Measurements from ENCODE around the gene UNC5CL. TPM values are rescaled to one million over a fixed set of nuclear protein-coding genes. Genes with fewer than 3 reads are reported as not detected.
A peak's percentile ranks its signal among the peaks of the same experiment; 100 is the strongest.

The UNC5CL gene, protein sequence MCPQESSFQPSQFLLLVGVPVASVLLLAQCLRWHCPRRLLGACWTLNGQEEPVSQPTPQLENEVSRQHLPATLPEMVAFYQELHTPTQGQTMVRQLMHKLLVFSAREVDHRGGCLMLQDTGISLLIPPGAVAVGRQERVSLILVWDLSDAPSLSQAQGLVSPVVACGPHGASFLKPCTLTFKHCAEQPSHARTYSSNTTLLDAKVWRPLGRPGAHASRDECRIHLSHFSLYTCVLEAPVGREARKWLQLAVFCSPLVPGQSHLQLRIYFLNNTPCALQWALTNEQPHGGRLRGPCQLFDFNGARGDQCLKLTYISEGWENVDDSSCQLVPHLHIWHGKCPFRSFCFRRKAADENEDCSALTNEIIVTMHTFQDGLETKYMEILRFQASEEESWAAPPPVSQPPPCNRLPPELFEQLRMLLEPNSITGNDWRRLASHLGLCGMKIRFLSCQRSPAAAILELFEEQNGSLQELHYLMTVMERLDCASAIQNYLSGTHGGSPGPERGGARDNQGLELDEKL
- polyA plus RNA-seq = 100 to 1,000 TPM in 1 of 4 donors, 10 to 100 TPM in 3; 31.9 to 123 (median 45.3) TPM
- long read RNA-seq, donor 1, transcript UNC5CL-201 (9 exons, 3,136 nt) = major isoform, 8 of 151 reads
- long read RNA-seq, donor 1, partial matches to known transcripts = 137 of 151 reads
- long read RNA-seq, donor 1, other reads (novel, unspliced or antisense) = 6 of 151 reads
- long read RNA-seq, donor 2, transcript UNC5CL-201 (9 exons, 3,136 nt) = major isoform, 6 of 35 reads
- long read RNA-seq, donor 2, partial matches to known transcripts = 28 of 35 reads
- long read RNA-seq, donor 2, other reads (novel, unspliced or antisense) = 0 of 35 reads
- long read RNA-seq, donor 3, partial matches to known transcripts = 57 of 63 reads
- long read RNA-seq, donor 3, other reads (novel, unspliced or antisense) = 0 of 63 reads
- long read RNA-seq, donor 4 = 0 reads
- long read RNA-seq, donor 5, partial matches to known transcripts = 8 of 10 reads
- long read RNA-seq, donor 5, other reads (novel, unspliced or antisense) = 0 of 10 reads
- long read RNA-seq, donor 6, transcript UNC5CL-201 (9 exons, 3,136 nt) = major isoform, 5 of 67 reads
- long read RNA-seq, donor 6, partial matches to known transcripts = 61 of 67 reads
- long read RNA-seq, donor 6, other reads (novel, unspliced or antisense) = 0 of 67 reads
- long read RNA-seq, donor 7 = 0 reads
- long read RNA-seq, donor 8 = 0 reads
- long read RNA-seq, donor 9, partial matches to known transcripts = 11 of 12 reads
- long read RNA-seq, donor 9, other reads (novel, unspliced or antisense) = 0 of 12 reads
- long read RNA-seq, donor 10, partial matches to known transcripts = 16 of 19 reads
- long read RNA-seq, donor 10, other reads (novel, unspliced or antisense) = 0 of 19 reads

DNA sequence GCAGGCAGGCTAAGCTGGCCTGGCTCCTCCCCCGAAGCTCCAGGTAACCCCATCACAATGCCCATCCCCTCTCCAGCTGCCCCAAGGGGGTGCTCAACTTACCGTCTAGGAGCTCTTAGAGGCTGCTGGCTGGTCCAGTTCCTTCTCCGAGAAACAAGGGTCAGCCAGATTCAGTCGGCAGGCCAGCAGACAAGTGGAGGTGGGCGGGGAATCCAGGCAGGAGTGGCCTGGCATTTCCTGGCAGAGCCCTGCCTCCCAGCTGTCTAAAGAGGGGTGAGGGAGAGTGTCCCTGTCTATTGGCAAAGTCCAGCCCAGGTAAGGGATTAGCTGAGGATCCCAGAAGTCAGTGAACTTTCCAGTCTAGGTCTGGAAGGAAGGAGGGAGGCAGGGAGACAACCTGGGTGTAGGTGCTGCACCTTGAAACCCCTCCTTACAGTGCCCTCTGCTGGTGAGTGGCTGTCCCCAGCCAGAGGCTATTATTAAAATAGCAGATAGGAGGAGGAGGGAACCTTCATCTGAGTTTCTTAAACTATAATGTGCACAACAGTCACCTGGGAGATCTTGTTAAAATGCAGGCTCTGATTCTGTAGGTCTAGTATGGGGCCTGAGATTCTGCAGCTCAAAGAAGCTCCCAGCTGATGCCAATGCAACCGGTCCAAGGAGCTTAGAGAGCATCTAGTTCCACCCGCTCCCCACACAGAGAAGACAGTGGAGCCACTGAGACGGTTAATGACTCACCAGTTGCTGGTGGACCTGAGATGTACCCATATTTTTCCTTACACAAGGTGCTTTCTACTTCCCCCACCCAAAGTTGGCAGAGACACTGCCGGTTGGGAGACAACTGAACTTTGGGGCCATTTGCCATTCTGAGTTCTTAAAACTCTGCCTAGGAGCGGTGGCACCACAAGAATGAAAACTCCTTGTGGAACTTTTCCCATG lies at the start of gene UNC5CL:
Gene UNC5CL (minus strand): TSS at position 162 of the 939 bp plus-strand sequence. CDS start 4,147 bp downstream, outside the sequence.
- FAIRE-seq = no peak
- WGBS, 3 donors = 19 to 52% (median 37%) methylated on average over 10 of the region's 10 CpGs
- DNase-seq = peak; percentile 94 to 97
- H3K27ac ChIP-seq (ENCODE audit: low read depth in 1 of 3, low read length in 2 of 3) = peak within 1 kb of the TSS; percentile 88 to 99 (median 91)
- peaks cover 0 to 47% (median 3%) of the 10 kb centered on the region in 3 donors for H3K4me1 ChIP-seq (ENCODE audit: control insufficient read depth in 3 of 3, insufficient read depth in 2 of 3, low read depth in 1 of 3, low read length in 2 of 3)
- H3K36me3 ChIP-seq (ENCODE audit: control insufficient read depth in 3 of 3, insufficient read depth in 2 of 3, low read depth in 1 of 3, low read length in 3 of 3) = peaks cover 0 to 33% (median 0%) of the 10 kb centered on the region in 3 donors
- H3K9me3 ChIP-seq (ENCODE audit: control insufficient read depth in 2 of 2, insufficient read depth in 1 of 2, low read depth in 1 of 2, low read length in 1 of 2) = no peaks in the 10 kb centered on the region
- peak within 1 kb of the TSS in 2 of 3 donors; percentile 77 to 79 for H3K4me3 ChIP-seq (ENCODE audit: low read depth in 1 of 3, low read length in 3 of 3)
- no peaks in the 10 kb centered on the region for H3K27me3 ChIP-seq (ENCODE audit: control insufficient read depth in 3 of 3, insufficient read depth in 3 of 3, low read length in 3 of 3)

DNA sequence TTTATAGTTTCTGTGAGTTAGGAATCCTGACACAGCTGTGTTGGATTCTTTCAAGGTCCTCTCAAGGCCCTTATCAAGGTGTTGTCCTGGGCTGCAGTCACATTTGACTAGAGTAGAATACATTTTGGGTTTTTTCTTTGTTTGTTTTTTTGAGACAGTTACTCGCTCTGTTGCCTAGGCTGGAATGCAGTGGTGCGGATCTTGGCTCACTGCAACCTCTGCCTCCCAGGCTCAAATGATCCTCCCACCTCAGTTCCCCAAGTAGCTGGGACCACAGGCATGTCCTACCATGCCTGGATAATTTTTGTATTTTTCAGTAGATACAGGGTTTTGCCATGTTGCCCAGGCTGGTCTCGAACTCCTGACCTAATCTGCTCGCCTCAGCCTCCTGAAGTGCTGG lies 49.4 kb upstream of the UNC5CL start:
- FAIRE-seq (no peak), DNase-seq (no peak)
- H3K27ac ChIP-seq (ENCODE audit: low read depth in 1 of 3, low read length in 2 of 3) = no peak overlapping the region
- H3K36me3 ChIP-seq (ENCODE audit: control insufficient read depth in 3 of 3, insufficient read depth in 2 of 3, low read depth in 1 of 3, low read length in 3 of 3) = peaks cover 9 to 34% (median 13%) of the 10 kb centered on the region in 3 donors
- no peaks in the 10 kb centered on the region for H3K9me3 ChIP-seq (ENCODE audit: control insufficient read depth in 2 of 2, insufficient read depth in 1 of 2, low read depth in 1 of 2, low read length in 1 of 2)
- WGBS, 3 donors = 93 to 97% (median 96%) methylated on average over 4 of the region's 4 CpGs
- no peak overlapping the region for H3K4me3 ChIP-seq (ENCODE audit: low read depth in 1 of 3, low read length in 3 of 3)
- H3K4me1 ChIP-seq (ENCODE audit: control insufficient read depth in 3 of 3, insufficient read depth in 2 of 3, low read depth in 1 of 3, low read length in 2 of 3) = no peaks in the 10 kb centered on the region
- H3K27me3 ChIP-seq (ENCODE audit: control insufficient read depth in 3 of 3, insufficient read depth in 3 of 3, low read length in 3 of 3) = no peaks in the 10 kb centered on the region

GRCh38 chr6:41085182-41085581 lies 46.2 kb upstream of the UNC5CL start:
- no peak overlapping the region for H3K27ac ChIP-seq (ENCODE audit: low read depth in 1 of 3, low read length in 2 of 3)
- no peak overlapping the region for H3K4me3 ChIP-seq (ENCODE audit: low read depth in 1 of 3, low read length in 3 of 3)
- no peaks in the 10 kb centered on the region for H3K9me3 ChIP-seq (ENCODE audit: control insufficient read depth in 2 of 2, insufficient read depth in 1 of 2, low read depth in 1 of 2, low read length in 1 of 2)
- no peaks in the 10 kb centered on the region for H3K27me3 ChIP-seq (ENCODE audit: control insufficient read depth in 3 of 3, insufficient read depth in 3 of 3, low read length in 3 of 3)
- no peaks in the 10 kb centered on the region for H3K4me1 ChIP-seq (ENCODE audit: control insufficient read depth in 3 of 3, insufficient read depth in 2 of 3, low read depth in 1 of 3, low read length in 2 of 3)
- H3K36me3 ChIP-seq (ENCODE audit: control insufficient read depth in 3 of 3, insufficient read depth in 2 of 3, low read depth in 1 of 3, low read length in 3 of 3) = peaks cover 3 to 27% (median 17%) of the 10 kb centered on the region in 3 donors
- FAIRE-seq = peak; percentile 5
- no peak for DNase-seq

DNA sequence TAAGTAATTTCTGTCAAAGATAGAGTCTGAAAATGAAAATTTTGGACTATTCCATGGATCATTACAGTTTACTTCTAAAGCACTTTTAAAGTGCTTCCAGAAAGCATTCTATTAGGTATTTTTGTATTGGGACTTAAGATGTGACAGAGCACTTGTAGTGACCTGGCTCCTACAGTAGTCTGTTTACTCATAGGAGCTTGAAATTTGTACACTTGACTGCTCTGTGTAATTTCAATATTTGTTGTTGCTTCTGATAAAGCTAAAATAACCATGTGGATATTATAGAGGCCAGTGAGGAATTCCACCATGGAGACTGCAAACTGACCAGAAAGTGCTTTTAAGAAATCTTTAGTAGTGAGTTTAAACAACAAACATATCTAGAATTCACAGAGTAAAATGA lies 44.1 kb upstream of the UNC5CL start:
- no peaks in the 10 kb centered on the region for H3K27me3 ChIP-seq (ENCODE audit: control insufficient read depth in 3 of 3, insufficient read depth in 3 of 3, low read length in 3 of 3)
- DNase-seq (no peak), FAIRE-seq (no peak)
- H3K36me3 ChIP-seq (ENCODE audit: control insufficient read depth in 3 of 3, insufficient read depth in 2 of 3, low read depth in 1 of 3, low read length in 3 of 3) = peaks cover 3 to 16% (median 11%) of the 10 kb centered on the region in 3 donors
- H3K4me1 ChIP-seq (ENCODE audit: control insufficient read depth in 3 of 3, insufficient read depth in 2 of 3, low read depth in 1 of 3, low read length in 2 of 3) = peaks cover 0 to 7% (median 2%) of the 10 kb centered on the region in 3 donors
- no peaks in the 10 kb centered on the region for H3K9me3 ChIP-seq (ENCODE audit: control insufficient read depth in 2 of 2, insufficient read depth in 1 of 2, low read depth in 1 of 2, low read length in 1 of 2)
- H3K27ac ChIP-seq (ENCODE audit: low read depth in 1 of 3, low read length in 2 of 3) = no peak overlapping the region
- H3K4me3 ChIP-seq (ENCODE audit: low read depth in 1 of 3, low read length in 3 of 3) = no peak overlapping the region

- Histone ChIP-seq H3K4me3 (ENCODE audit: low read depth in 1 of 3, low read length in 3 of 3) (no peak overlapping the region), H3K9me3 (ENCODE audit: control insufficient read depth in 2 of 2, insufficient read depth in 1 of 2, low read depth in 1 of 2, low read length in 1 of 2) (no peaks in the 10 kb centered on the region), H3K36me3 (ENCODE audit: control insufficient read depth in 3 of 3, insufficient read depth in 2 of 3, low read depth in 1 of 3, low read length in 3 of 3) (peaks cover 3 to 16% (median 10%) of the 10 kb centered on the region in 3 donors), H3K27me3 (ENCODE audit: control insufficient read depth in 3 of 3, insufficient read depth in 3 of 3, low read length in 3 of 3) (no peaks in the 10 kb centered on the region), H3K27ac (ENCODE audit: low read depth in 1 of 3, low read length in 2 of 3) (peak overlapping the region in 1 of 3 donors; percentile 39), H3K4me1 (ENCODE audit: control insufficient read depth in 3 of 3, insufficient read depth in 2 of 3, low read depth in 1 of 3, low read length in 2 of 3) (peaks cover 4 to 20% (median 4%) of the 10 kb centered on the region in 3 donors)
- DNase-seq = no peak
- FAIRE-seq = no peak
- WGBS, 3 donors = 78 to 83% (median 80%) methylated on average over 2 of the region's 2 CpGs
Observed at GRCh38 chr6:41080621-41081020, 41.6 kb upstream of the UNC5CL start.

- Histone ChIP-seq H3K4me3 (ENCODE audit: low read depth in 1 of 3, low read length in 3 of 3) (no peak overlapping the region), H3K9me3 (ENCODE audit: control insufficient read depth in 2 of 2, insufficient read depth in 1 of 2, low read depth in 1 of 2, low read length in 1 of 2) (no peaks in the 10 kb centered on the region), H3K27me3 (ENCODE audit: control insufficient read depth in 3 of 3, insufficient read depth in 3 of 3, low read length in 3 of 3) (no peaks in the 10 kb centered on the region), H3K36me3 (ENCODE audit: control insufficient read depth in 3 of 3, insufficient read depth in 2 of 3, low read depth in 1 of 3, low read length in 3 of 3) (peaks cover 3 to 12% (median 10%) of the 10 kb centered on the region in 3 donors), H3K4me1 (ENCODE audit: control insufficient read depth in 3 of 3, insufficient read depth in 2 of 3, low read depth in 1 of 3, low read length in 2 of 3) (peaks cover 4 to 30% (median 6%) of the 10 kb centered on the region in 3 donors), H3K27ac (ENCODE audit: low read depth in 1 of 3, low read length in 2 of 3) (no peak overlapping the region)
- 73 to 84% (median 77%) methylated on average over 1 of the region's 1 CpG for WGBS, 3 donors
- FAIRE-seq = no peak
- no peak for DNase-seq
Observed at GRCh38 chr6:41079080-41079479, 40.1 kb upstream of the UNC5CL start.

DNA sequence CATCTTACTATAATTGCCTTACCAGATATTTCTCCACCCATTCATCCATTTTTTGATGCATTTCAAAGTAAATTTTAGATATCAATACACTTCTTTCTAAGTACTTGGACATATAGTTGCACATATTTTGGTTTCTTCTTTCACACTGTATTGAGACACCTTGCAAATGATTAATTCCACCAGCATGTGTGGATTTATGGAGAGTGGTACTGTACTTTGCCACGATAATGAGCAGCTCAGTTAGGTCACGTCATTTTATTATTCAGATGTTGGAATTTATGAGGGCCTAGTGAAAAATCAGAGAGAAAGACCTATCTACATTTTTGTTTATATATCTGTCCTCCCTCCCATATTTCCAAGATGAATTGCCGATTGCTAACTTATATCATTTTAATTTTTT lies 39.1 kb upstream of the UNC5CL start:
- Histone ChIP-seq H3K4me1 (ENCODE audit: control insufficient read depth in 3 of 3, insufficient read depth in 2 of 3, low read depth in 1 of 3, low read length in 2 of 3) (peaks cover 4 to 30% (median 6%) of the 10 kb centered on the region in 3 donors), H3K27me3 (ENCODE audit: control insufficient read depth in 3 of 3, insufficient read depth in 3 of 3, low read length in 3 of 3) (no peaks in the 10 kb centered on the region), H3K9me3 (ENCODE audit: control insufficient read depth in 2 of 2, insufficient read depth in 1 of 2, low read depth in 1 of 2, low read length in 1 of 2) (no peaks in the 10 kb centered on the region), H3K4me3 (ENCODE audit: low read depth in 1 of 3, low read length in 3 of 3) (no peak overlapping the region), H3K27ac (ENCODE audit: low read depth in 1 of 3, low read length in 2 of 3) (no peak overlapping the region), H3K36me3 (ENCODE audit: control insufficient read depth in 3 of 3, insufficient read depth in 2 of 3, low read depth in 1 of 3, low read length in 3 of 3) (peaks cover 3 to 9% (median 5%) of the 10 kb centered on the region in 3 donors)
- DNase-seq (peak; percentile 59 to 66), FAIRE-seq (no peak)
- 22 to 66% (median 41%) methylated on average over 3 of the region's 3 CpGs for WGBS, 3 donors
